Neural progenitor cell (in vitro differentiated cells): Measurements from ENCODE around the gene COMMD1.

Source experiments
- EZH2 ChIP-seq: fragments of 200-600 bp; sonication (generic); IDR thresholded peaks from 2 replicates; pipeline ENCODE4 v1.6.1; 2017; ENCODE audit warnings: antibody characterized with exemption, mild to moderate bottlenecking, moderate library complexity
- TF ChIP-seq, protein P1 (sequence below): fragments of 200-600 bp; sonication (generic); IDR thresholded peaks from 2 replicates; pipeline ENCODE4 v1.5.1; 2017; ENCODE audit warnings: antibody characterized with exemption, mild to moderate bottlenecking

DNA sequence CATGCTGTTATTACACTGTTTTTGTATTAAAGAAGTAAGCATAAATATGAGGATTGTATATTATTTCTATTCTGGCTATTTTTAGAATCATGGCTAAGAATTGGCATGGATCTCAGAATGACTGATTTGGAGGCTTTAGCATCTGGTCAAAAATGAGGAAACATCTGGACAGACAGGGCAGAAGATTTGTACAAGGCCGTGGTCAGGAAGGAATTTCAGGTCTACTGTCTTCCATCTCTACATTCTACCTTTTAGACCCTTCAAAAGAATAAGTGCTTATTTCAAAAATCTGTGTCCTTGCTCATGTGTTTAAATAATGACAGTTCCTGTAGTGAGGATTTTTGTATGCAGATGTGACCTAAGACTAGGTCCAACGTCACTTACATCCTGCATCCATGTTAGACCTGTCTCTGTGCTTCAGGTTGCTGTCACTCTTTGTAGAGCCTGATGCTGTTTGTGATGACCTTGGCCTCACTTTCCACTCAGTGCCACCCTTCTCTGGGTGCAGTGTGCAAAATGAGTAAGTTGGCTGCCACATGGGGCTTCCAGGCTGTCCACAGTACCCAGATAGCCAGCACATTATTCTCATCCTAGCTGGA is 235.8 kb downstream of the COMMD1 start:
- TF ChIP-seq, protein P1, sequence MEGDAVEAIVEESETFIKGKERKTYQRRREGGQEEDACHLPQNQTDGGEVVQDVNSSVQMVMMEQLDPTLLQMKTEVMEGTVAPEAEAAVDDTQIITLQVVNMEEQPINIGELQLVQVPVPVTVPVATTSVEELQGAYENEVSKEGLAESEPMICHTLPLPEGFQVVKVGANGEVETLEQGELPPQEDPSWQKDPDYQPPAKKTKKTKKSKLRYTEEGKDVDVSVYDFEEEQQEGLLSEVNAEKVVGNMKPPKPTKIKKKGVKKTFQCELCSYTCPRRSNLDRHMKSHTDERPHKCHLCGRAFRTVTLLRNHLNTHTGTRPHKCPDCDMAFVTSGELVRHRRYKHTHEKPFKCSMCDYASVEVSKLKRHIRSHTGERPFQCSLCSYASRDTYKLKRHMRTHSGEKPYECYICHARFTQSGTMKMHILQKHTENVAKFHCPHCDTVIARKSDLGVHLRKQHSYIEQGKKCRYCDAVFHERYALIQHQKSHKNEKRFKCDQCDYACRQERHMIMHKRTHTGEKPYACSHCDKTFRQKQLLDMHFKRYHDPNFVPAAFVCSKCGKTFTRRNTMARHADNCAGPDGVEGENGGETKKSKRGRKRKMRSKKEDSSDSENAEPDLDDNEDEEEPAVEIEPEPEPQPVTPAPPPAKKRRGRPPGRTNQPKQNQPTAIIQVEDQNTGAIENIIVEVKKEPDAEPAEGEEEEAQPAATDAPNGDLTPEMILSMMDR = no peak
- TF ChIP-seq EZH2 = no peak
